ENCODE data around the gene FHIT.

Gene FHIT

DNA sequence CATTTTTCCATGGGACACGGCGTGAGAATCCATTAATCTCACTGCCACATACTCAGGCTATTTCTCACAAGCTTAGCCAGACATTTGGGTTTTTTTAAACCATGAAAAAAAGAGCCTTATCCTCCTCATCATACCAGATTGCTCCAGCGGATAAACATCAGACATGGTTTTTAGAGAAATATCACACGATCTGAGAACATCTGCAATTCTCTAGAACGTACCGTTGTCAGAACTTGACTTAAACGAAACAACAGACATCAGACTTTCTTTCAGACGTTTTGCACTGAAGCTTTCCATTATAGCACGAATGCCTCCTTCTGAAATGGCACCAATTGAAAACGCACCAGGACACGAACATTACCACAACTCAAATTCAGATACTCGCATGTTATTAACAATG lies 1457.3 kb downstream of the FHIT start:
- DNase-seq (ENCODE audit: low spot score): no peak

DNA sequence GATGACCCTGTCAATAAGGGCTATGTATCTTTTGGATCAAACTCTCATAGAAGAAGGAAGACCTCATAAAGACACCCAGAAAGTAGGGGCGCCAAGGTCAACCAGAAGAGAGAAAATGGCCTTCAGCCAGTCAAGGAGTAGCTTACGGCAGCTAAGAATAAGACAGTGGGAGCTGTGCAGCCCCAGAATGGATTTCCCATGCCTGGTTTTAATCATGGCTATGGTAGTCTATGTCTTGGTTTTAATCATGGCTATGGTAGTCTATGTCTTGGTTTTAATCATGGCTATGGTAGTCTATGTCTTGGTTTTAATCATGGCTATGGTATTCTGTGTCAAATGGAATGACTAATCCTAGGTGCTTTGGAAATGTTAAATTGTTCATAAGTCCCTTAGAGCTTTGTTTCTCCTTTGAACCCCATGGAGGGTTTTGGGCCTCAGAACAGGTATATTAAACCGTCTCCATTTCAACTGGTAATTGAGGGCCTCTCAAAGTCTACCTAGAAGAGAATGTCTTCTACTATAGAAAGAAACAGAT lies 1459.4 kb downstream of the FHIT start:
- DNase-seq (ENCODE audit: low spot score): no peak

DNA sequence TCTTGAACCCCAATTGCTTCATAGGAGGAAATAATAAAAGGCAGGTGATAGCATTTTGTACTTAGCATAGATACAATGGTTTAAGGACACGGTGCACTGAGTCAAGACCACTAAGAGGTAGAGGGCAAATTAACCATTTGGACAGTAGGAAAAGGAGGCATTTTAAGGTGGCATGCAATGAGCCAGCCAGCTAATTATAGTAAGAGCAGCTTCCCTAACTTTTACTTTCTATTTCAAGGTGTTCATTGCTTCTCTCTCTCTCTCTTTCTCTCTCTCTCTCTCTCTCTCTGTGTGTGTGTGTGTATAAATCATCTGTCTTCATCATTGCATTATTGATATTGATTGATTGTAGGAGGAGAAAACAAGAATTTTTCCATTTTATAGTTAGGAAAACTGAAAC lies 1461.0 kb downstream of the FHIT start:
- DNase-seq (ENCODE audit: low spot score): no peak

- DNase-seq (ENCODE audit: low spot score): no peak
These were observed 1462.5 kb downstream of the FHIT start for GRCh38 chr3:59788801-59789200.

- DNase-seq (ENCODE audit: low spot score): no peak
These were observed 1463.1 kb downstream of the FHIT start for GRCh38 chr3:59788133-59788532.

DNA sequence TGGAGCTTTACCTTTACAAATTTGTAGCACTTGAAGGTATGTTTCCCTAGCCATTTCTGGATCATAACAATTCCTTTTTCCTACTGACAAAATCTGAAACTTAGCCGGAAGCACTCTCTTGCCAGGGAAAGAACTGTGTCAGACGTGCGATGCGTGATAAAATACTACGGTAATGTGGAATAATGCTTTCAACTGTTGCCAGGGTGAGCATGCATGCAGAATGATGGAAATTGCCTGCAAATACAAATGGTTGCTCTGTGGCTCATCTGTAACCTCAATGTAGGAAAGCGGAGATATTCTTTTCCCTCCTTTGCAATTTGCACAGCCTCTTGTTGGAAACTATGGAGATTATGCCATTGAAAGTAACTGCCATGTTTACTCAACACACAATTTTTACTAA lies 1464.9 kb downstream of the FHIT start:
- DNase-seq (ENCODE audit: low spot score): no peak

DNA sequence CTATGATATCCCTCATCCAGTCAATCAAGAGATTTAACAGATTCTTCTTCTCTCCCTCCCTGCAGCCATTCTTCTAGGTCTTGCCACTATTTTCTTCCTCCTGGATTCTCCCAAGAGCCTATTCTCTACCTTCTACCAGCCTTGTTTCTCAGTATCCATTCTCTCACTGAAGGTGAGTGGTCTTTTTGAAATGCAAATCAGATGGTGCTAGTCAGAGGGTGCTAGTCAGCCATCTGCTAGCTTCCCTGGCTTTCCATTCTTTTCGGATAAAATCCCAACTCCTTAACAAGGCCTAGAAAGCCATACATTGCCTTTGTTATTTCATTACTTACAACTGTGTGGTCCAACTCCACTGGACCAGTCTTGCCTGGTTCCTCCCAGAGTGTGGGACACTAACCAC lies 1467.1 kb downstream of the FHIT start:
- DNase-seq (ENCODE audit: low spot score): no peak

DNA sequence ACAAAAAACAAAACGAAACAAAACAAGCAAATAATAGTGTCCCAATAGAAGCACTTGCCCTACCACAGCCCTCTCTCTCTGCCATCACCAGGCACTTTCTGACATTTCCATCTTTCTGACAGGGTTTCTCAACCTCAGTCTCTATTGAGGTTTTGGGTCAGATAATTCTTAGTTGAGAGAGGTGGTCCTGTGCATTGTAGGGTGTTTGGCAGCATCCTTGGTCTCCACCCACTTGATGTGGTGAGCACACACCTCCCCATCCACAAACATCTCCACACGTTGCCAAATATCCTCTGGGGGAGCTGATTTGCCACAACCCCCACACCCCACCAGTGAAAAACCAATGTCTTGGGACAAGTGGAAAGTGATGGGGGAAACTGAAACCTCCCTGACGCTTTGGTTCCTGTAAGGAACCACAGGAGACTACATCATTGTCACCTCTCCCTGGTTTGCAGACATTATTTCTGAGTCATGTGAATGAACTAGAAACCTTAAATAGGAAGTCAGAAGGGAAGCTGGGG lies 1467.7 kb downstream of the FHIT start:
- no peak for DNase-seq (ENCODE audit: low spot score)

DNA sequence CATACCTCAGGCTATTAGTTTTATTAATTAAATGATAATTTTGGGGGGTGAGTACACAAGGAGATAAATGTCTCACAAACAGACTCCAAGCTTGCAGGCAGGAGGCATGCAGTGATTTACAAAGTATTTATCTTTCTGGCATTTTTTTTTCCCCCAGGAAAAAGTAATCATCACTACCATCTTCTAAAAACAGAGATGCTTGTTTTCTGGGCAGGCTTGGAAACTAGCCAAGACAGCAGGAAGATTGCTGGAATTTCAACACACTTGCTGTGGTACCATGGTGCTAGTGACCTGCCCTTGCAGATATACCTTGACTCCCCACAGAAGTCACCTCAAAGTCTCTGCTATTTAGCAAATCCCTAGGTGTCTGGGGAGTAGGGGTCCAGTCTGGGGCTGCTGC lies 1468.6 kb downstream of the FHIT start:
- DNase-seq (ENCODE audit: low spot score): no peak

DNA sequence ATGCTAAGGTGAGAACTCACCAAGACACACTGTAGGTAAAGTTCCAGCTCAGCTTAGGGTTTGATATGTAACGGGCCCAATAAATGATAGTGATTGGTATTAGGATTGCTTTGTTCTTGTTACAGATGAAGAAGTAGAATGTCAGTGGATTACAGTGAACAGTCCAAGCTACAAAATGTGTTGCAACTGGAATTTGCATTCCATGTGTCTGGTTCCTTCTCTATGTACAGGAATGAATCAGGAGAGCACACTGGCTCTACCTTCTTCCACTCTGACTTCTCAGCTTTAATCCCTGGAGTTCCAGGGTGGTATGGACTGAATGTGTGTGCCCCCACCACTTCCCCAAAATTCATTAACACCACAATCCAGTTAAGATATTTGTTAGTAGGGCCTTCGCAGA lies 1471.0 kb downstream of the FHIT start:
- no peak for DNase-seq (ENCODE audit: low spot score)

- no peak for DNase-seq (ENCODE audit: low spot score)
These were observed 1472.0 kb downstream of the FHIT start for GRCh38 chr3:59779260-59779659.

- DNase-seq (ENCODE audit: low spot score): no peak
These were observed 1473.6 kb downstream of the FHIT start for GRCh38 chr3:59777667-59778077.

DNA sequence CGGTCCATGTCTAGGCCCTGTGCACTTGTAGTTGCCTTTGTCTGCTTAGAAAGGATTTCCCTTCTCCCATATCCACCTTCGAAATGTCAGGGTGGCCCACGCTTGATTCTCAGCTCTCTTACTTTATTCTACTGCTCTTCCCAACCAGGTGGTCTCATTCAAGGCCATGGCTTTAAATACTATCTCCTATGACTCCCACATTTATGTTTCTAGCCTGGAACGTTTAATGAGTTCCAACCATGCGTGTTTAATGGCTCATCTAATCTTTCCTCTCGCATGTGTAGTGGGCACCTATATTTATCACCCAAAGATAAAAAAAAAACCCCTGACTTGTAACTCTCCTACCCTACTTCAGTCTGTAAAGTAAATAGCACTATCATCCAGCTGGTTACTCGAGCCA lies 1474.2 kb downstream of the FHIT start:
- no peak for DNase-seq (ENCODE audit: low spot score)

- DNase-seq (ENCODE audit: low spot score): no peak
These were observed 1475.4 kb downstream of the FHIT start for GRCh38 chr3:59775761-59776325.

- no peak for DNase-seq (ENCODE audit: low spot score)
These were observed 1476.1 kb downstream of the FHIT start for GRCh38 chr3:59775106-59775505.

DNA sequence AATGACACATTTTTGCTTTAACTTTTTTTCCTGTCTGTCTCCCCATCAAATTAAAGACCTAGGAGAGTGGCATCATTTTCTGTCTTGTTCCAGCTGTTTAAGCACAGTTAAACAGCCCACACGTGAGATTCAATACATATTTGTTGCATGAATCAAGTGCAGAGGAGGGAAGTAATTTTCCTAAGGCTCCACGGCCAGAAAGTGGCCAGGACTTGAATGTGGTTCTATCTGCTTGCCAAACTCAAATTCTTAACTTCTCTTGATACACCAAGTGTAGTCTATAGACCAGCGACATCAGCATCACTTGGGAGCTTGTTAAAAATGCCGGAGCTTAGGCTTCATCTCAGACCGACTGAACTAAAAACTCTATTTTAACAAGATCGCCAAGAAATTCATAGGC lies 1476.6 kb downstream of the FHIT start:
- DNase-seq (ENCODE audit: low spot score): no peak

DNA sequence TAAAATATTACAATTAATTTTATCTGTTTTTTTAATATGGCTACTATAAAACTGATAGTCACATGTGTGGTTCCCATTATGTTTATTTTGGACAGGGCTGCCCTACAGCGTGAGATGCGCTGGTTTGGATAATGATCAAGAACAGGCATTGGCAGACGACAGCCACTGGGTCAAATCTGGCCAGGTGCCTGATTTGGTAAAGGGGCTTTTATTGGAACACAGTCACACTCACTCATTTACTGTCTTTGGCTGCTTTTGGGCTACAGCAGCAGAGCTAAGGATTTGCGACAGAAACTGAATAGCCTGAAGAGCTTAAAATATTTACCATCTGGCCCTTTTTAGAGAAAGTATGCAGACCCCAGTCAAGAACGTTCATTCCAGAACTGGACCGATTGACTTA lies 1477.3 kb downstream of the FHIT start:
- DNase-seq (ENCODE audit: low spot score): no peak

GRCh38 chr3:59772416-59773408 lies 1478.5 kb downstream of the FHIT start:
- no peak for DNase-seq (ENCODE audit: low spot score)

DNA sequence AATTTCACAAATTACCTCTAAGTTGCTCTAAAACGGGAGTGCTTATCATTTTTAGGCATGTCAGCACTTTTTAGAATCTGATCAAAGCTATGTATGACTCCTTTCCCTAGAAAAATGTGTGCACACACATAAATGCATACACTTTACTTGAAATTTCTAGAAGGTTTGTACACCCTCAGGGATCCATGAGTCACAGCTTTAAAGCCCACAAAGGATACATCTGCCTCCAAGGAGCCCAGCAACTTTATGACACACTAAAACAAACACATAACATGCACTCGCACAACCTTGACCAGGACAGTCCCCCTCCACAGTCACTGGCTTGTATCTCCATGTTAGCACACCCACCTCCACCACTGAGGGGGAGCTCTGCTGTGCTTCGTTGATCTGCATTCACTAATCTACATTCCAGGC lies 1479.5 kb downstream of the FHIT start:
- no peak for DNase-seq (ENCODE audit: low spot score)

DNA sequence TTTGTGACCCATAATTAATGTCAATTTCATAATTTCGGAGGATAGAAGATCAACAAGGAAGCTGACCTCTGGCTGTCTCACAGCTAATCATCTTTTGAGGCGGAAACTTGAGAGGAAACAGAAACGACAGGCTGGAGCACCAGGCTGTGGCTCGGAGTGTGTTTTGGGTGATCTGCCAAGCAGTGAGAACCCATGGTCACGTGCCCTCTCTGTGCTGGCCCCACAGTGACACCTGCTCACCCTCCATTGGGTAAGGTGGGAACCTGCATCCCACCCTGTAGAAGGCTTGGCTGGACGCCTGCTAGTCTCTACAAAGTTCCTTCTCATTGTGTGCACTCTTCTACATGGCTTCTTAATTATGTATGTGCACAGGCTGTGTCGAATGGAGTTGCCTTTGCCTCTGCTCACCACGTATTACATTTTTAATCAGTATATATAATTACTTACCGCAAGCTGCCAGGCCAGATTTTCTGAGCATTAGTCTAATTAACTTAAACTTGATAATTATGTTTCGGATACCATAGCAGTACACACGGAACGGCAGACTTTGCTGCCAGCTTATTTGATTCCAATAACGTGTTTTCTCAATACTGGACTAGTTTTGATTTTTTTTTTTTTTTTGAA lies 1482.0 kb downstream of the FHIT start:
- DNase-seq (ENCODE audit: low spot score): no peak

GRCh38 chr3:59766200-59766872 lies 1484.9 kb downstream of the FHIT start:
- no peak for DNase-seq (ENCODE audit: low spot score)

- no peak for DNase-seq (ENCODE audit: low spot score)
These were observed 1487.1 kb downstream of the FHIT start for GRCh38 chr3:59764171-59764570.

Measured in kidney capillary endothelial cell (primary cell).